GM23248 (cell line): Measurements from ENCODE around the gene CRACDL. TPM values are rescaled to one million over a fixed set of nuclear protein-coding genes. Genes with fewer than 3 reads are reported as not detected.

ENCODE experiments used
- DNase-seq: peaks from one replicate; pipeline ENCODE4 v3.0.0-alpha.2; 2015
- H2AFZ ChIP-seq: fragments of 200-600 bp; sonication (generic); 2 replicates; pipeline ENCODE4 v1.6.1; 2016; ENCODE audit warnings: antibody characterized with exemption
- H3F3A ChIP-seq: fragments of 200-600 bp; sonication (generic); 2 replicates; pipeline ENCODE4 v1.6.1; 2016; ENCODE audit warnings: mild to moderate bottlenecking, antibody characterized with exemption, mixed run types; ENCODE audit not compliant: insufficient read depth
- H3K27ac ChIP-seq: fragments of 200-600 bp; sonication (generic); 2 replicates; pipeline ENCODE4 v1.5.1; 2016; ENCODE audit warnings: mild to moderate bottlenecking
- H3K27me3 ChIP-seq: fragments of 200-600 bp; sonication (generic); replicated peaks from 2 replicates; pipeline ENCODE4 v1.6.1; 2016; ENCODE audit warnings: mild to moderate bottlenecking; ENCODE audit not compliant: insufficient read depth
- H3K36me3 ChIP-seq: fragments of 200-600 bp; sonication (generic); 2 replicates; pipeline ENCODE4 v1.6.1; 2016; ENCODE audit warnings: low read depth, mild to moderate bottlenecking
- H3K4me1 ChIP-seq: fragments of 200-600 bp; sonication (generic); 2 replicates; pipeline ENCODE4 v1.6.1; 2016; ENCODE audit warnings: mild to moderate bottlenecking; ENCODE audit not compliant: insufficient read depth
- H3K4me2 ChIP-seq: fragments of 200-600 bp; sonication (generic); one replicate; pipeline ENCODE4 v1.6.1; 2016; ENCODE audit warnings: mild to moderate bottlenecking; ENCODE audit not compliant: unreplicated experiment
- H3K4me3 ChIP-seq: fragments of 200-600 bp; sonication (generic); 2 replicates; pipeline ENCODE4 v1.5.1; 2016; ENCODE audit warnings: mild to moderate bottlenecking
- H3K79me2 ChIP-seq: fragments of 200-600 bp; sonication (generic); 2 replicates; pipeline ENCODE4 v1.6.1; 2016; ENCODE audit warnings: mild to moderate bottlenecking; ENCODE audit not compliant: insufficient read depth
- H3K9ac ChIP-seq: fragments of 200-600 bp; sonication (generic); 2 replicates; pipeline ENCODE4 v1.6.1; 2016; ENCODE audit warnings: mild to moderate bottlenecking
- H3K9me2 ChIP-seq: fragments of 200-600 bp; sonication (generic); 2 replicates; pipeline ENCODE4 v1.6.1; 2016; ENCODE audit warnings: mixed run types, mild to moderate bottlenecking, moderate library complexity; ENCODE audit not compliant: insufficient read depth
- H3K9me3 ChIP-seq: fragments of 200-600 bp; sonication (generic); one replicate; pipeline ENCODE4 v1.6.1; 2017; ENCODE audit warnings: low read depth
- H4K20me1 ChIP-seq: fragments of 200-600 bp; sonication (generic); 2 replicates; pipeline ENCODE4 v1.6.0; 2016; ENCODE audit not compliant: insufficient read depth
- EZH2 ChIP-seq: fragments of 200-600 bp; sonication (generic); IDR thresholded peaks from 2 replicates; pipeline ENCODE4 v1.6.1; 2018; ENCODE audit warnings: antibody characterized with exemption, mild to moderate bottlenecking; ENCODE audit not compliant: insufficient read depth, poor library complexity, severe bottlenecking
- EZH2phosphoT487 ChIP-seq: fragments of 200-600 bp; sonication (generic); IDR thresholded peaks from 2 replicates; pipeline ENCODE4 v1.6.1; 2018; ENCODE audit warnings: antibody characterized with exemption, moderate library complexity, mild to moderate bottlenecking, low read depth; ENCODE audit not compliant: insufficient read depth
- WGBS, 2 experiments: methylation state at CpG; one replicate each; pipeline ENCODE4 v1.1.6; 2015 to 2017; ENCODE audit warnings: low lambda C conversion rate in 2 of 2, low coverage in 1 of 2; ENCODE audit errors: missing lambda C conversion rate in 2 of 2; 5-methylcytosine and 5-hydroxymethylcytosine counted together
- in situ Hi-C: fragments of 300-500 bp; cut with MboI; formaldehyde crosslinking; loops from 2 replicates; pipeline ENCODE4 v1.15.0; 2020
- polyA plus RNA-seq: library from polyadenylated mRNA; unstranded; fragments of >200 nt; fragmentation: Nextera tagmentation; extraction: Ambion mirVana; gene quantifications from 2 replicates; pipeline ENCODE4 v1.2.1, GENCODE V29; 2016
- total RNA-seq: library from RNA; depleted of rRNA; stranded (reverse); fragments of >200 nt; shearing (Covaris generic); gene quantifications from 2 replicates; pipeline ENCODE4 v1.2.3, GENCODE V29; 2014

CRACDL gene
- total and polyA plus RNA-seq, 2 experiments from 2014 or later: not detected

DNA sequence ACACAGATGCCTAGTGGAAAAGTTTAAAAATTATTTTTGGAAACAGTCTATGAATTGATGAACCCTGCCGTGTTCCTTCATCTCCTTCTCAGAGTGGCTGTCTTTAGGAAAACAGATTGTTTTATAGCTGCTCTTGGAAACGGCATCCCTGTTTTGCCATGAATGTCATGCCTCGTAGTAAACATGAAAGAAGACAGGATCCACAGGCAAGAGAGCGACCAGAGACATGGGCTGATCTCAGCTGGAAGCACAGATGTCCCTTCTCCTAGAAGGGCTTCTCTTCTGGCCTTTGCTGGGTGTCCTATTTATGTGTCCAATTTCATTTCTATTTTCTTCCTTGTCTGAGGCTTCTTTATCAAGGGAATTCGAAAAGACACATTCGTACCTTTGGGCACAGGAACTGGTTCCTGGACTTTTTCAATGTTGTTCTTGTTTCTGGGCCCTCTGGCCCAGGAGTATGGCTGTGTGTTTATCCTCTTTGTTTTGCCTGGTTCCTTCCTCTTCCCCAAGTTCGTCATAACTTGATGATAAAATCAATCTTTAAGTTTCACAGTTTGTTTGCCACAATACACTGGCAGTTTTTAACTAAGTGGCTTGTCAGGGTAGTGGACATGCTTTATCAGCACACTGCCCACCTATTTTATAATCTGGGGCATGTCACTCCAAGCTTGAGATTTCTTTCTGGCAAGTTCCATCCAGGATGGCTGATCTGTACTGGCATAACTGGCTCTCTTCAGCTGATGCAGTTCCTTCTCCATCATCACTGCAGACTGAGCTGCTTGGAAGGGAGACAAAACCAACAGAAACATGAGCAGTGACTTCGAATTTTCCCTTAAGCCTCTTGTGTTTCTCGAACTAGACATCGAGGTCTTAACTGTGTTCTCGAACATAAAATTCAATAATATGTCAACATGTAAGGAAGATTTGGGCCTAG, 141.9 kb downstream of the CRACDL start:
- H3K79me2 ChIP-seq: no peaks in the 10 kb centered on the region
- no peak overlapping the region for H2AFZ ChIP-seq
- no peak overlapping the region for H3K9ac ChIP-seq
- H3K9me2 ChIP-seq: no peaks in the 10 kb centered on the region
- no peaks in the 10 kb centered on the region for H3K36me3 ChIP-seq
- WGBS, 2 experiments: 66 to 70% methylated on average over 11 of the region's 11 CpGs
- peaks cover 4% of the 10 kb centered on the region; the same call in 1 of the 2 replicates for H3K27me3 ChIP-seq
- no peak overlapping the region for H3K4me2 ChIP-seq
- H4K20me1 ChIP-seq: no peaks in the 10 kb centered on the region; the same call in 1 of the 2 replicates
- TF ChIP-seq EZH2: no peak
- TF ChIP-seq EZH2phosphoT487: no peak
- no peaks in the 10 kb centered on the region for H3F3A ChIP-seq
- H3K9me3 ChIP-seq: no peaks in the 10 kb centered on the region
- no peak for DNase-seq
- no peak overlapping the region for H3K27ac ChIP-seq
- H3K4me3 ChIP-seq: no peak overlapping the region
- no peaks in the 10 kb centered on the region for H3K4me1 ChIP-seq
- in situ Hi-C loops: no loop called here

GRCh38 chr2:98793275-98793674, 142.8 kb downstream of the CRACDL start:
- Histone ChIP-seq H3K36me3 (no peaks in the 10 kb centered on the region), H3K4me2 (no peak overlapping the region), H3K79me2 (no peaks in the 10 kb centered on the region), H3K27ac (no peak overlapping the region), H3K9ac (no peak overlapping the region), H3K9me2 (no peaks in the 10 kb centered on the region), H3F3A (no peaks in the 10 kb centered on the region), H3K9me3 (no peaks in the 10 kb centered on the region), H2AFZ (no peak overlapping the region), H3K4me1 (no peaks in the 10 kb centered on the region), H4K20me1 (no peaks in the 10 kb centered on the region; the same call in 1 of the 2 replicates), H3K4me3 (no peak overlapping the region), H3K27me3 (peaks cover 4% of the 10 kb centered on the region; the same call in 1 of the 2 replicates)
- 51 to 55% methylated on average over 5 of the region's 5 CpGs for WGBS, 2 experiments
- no peak for DNase-seq
- in situ Hi-C loops: no loop called here
- TF ChIP-seq EZH2phosphoT487: no peak
- no peak for TF ChIP-seq EZH2

- H3K9me2 ChIP-seq: no peaks in the 10 kb centered on the region
- no peak for DNase-seq
- H3K36me3 ChIP-seq: no peaks in the 10 kb centered on the region
- no peaks in the 10 kb centered on the region for H3K79me2 ChIP-seq
- WGBS, 2 experiments: 59 to 73% methylated on average over 6 of the region's 6 CpGs
- H3K27me3 ChIP-seq: peaks cover 4% of the 10 kb centered on the region; the same call in 1 of the 2 replicates
- no peak for TF ChIP-seq EZH2phosphoT487
- TF ChIP-seq EZH2: no peak
- H4K20me1 ChIP-seq: no peaks in the 10 kb centered on the region; the same call in 1 of the 2 replicates
- no peak overlapping the region for H3K4me3 ChIP-seq
- in situ Hi-C loops: no loop called here
- H3F3A ChIP-seq: no peaks in the 10 kb centered on the region
- H2AFZ ChIP-seq: no peak overlapping the region
- no peaks in the 10 kb centered on the region for H3K9me3 ChIP-seq
- no peak overlapping the region for H3K9ac ChIP-seq
- no peaks in the 10 kb centered on the region for H3K4me1 ChIP-seq
- H3K27ac ChIP-seq: no peak overlapping the region
- no peak overlapping the region for H3K4me2 ChIP-seq
Measured at GRCh38 chr2:98790221-98790620, 145.8 kb downstream of the CRACDL start.

DNA sequence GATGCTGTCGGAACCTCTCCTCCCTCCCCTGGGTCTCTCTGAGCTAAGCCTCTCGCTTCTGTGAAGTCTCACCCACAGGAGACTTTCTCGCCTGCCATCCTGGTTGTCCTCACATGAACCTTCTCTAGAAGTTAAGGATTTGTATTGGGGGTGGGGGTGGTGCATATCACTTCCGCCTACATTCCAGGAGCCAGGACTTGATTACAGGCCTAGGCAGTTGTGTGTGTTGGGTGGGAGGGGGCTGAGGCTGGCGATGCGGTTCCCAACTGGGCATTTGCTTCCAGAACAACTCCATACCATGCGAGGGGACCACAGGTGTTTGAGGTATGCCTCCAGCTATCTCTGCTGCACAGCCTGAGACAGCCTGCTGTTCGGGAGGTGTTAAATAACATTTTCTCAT, 148.3 kb downstream of the CRACDL start:
- DNase-seq: no peak
- Histone ChIP-seq H3K27me3 (no peaks in the 10 kb centered on the region; the same call in 1 of the 2 replicates), H2AFZ (no peak overlapping the region), H3K4me1 (no peaks in the 10 kb centered on the region), H3K9ac (no peak overlapping the region), H3K4me3 (no peak overlapping the region), H3K79me2 (no peaks in the 10 kb centered on the region), H4K20me1 (no peaks in the 10 kb centered on the region), H3K9me3 (no peaks in the 10 kb centered on the region), H3K27ac (no peak overlapping the region), H3K9me2 (no peaks in the 10 kb centered on the region), H3F3A (no peaks in the 10 kb centered on the region), H3K4me2 (no peak overlapping the region), H3K36me3 (no peaks in the 10 kb centered on the region)
- WGBS, 2 experiments: 57 to 61% methylated on average over 8 of the region's 8 CpGs
- TF ChIP-seq EZH2phosphoT487: no peak
- no peak for TF ChIP-seq EZH2
- in situ Hi-C loops: no loop called here
